HEK293T (cell line): ENCODE data around the gene TCF12.
"Not testable (repeated sequence)": the region's sequence is repeated elsewhere in the genome, so short reads cannot be mapped to it uniquely, and the experiment has no call there.

ENCODE experiments used
- CTCF ChIA-PET: fragments of 350-600 bp; formaldehyde crosslinking; extraction: SDS; loops from one replicate; lab custom pipeline; 2021; ENCODE audit warnings: antibody characterized with exemption, inconsistent platforms; lab: Yijun Ruan, JAX
- POLR2A ChIA-PET: fragments of 350-600 bp; formaldehyde crosslinking; extraction: SDS; loops from one replicate; lab custom pipeline; 2020; ENCODE audit warnings: antibody characterized with exemption, inconsistent platforms; lab: Yijun Ruan, JAX
- DNase-seq: peaks from one replicate; pipeline ENCODE4 v3.0.0; 2012; ENCODE audit warnings: mixed read lengths; ENCODE audit errors: extremely low spot score
- ARNT ChIP-seq: fragments of 450-650 bp; IDR thresholded peaks from 2 replicates; pipeline ENCODE4 v1.6.1; 2017; ENCODE audit warnings: mild to moderate bottlenecking
- BHLHE40 ChIP-seq: fragments of 450-650 bp; IDR thresholded peaks from 2 replicates; pipeline ENCODE4 v1.6.1; 2016; ENCODE audit warnings: mild to moderate bottlenecking, moderate library complexity, borderline replicate concordance
- CTBP1 ChIP-seq: fragments of 450-650 bp; IDR thresholded peaks from 2 replicates; pipeline ENCODE4 v1.6.1; 2016; ENCODE audit warnings: borderline replicate concordance
- ELF4 ChIP-seq: fragments of 450-650 bp; IDR thresholded peaks from 2 replicates; pipeline ENCODE4 v1.6.1; 2017; ENCODE audit warnings: antibody characterized with exemption
- FOXA1 ChIP-seq: fragments of 450-650 bp; IDR thresholded peaks from 2 replicates; pipeline ENCODE4 v1.6.1; 2016; ENCODE audit warnings: mild to moderate bottlenecking
- FOXK2 ChIP-seq: fragments of 450-650 bp; IDR thresholded peaks from 2 replicates; pipeline ENCODE4 v1.6.1; 2016; ENCODE audit warnings: mild to moderate bottlenecking
- FOXM1 ChIP-seq: fragments of 450-650 bp; IDR thresholded peaks from 2 replicates; pipeline ENCODE4 v1.6.1; 2017; ENCODE audit warnings: mild to moderate bottlenecking, borderline replicate concordance
- HDGF ChIP-seq: fragments of 450-650 bp; IDR thresholded peaks from 2 replicates; pipeline ENCODE4 v1.6.1; 2017; ENCODE audit warnings: antibody characterized with exemption, borderline replicate concordance
- L3MBTL2 ChIP-seq: fragments of 450-650 bp; conservative IDR thresholded peaks from 2 replicates; pipeline ENCODE4 v1.6.1; 2016; ENCODE audit warnings: mild to moderate bottlenecking
- LEF1 ChIP-seq: fragments of 450-650 bp; IDR thresholded peaks from 2 replicates; pipeline ENCODE4 v1.6.1; 2017; ENCODE audit warnings: mild to moderate bottlenecking, borderline replicate concordance
- NFRKB ChIP-seq: fragments of 450-650 bp; IDR thresholded peaks from 2 replicates; pipeline ENCODE4 v1.6.1; 2016; ENCODE audit warnings: mild to moderate bottlenecking, moderate library complexity
- PKNOX1 ChIP-seq: fragments of 450-650 bp; IDR thresholded peaks from 2 replicates; pipeline ENCODE4 v1.6.1; 2016
- SP1 ChIP-seq: fragments of 450-650 bp; IDR thresholded peaks from 2 replicates; pipeline ENCODE4 v1.6.1; 2017
- SUZ12 ChIP-seq: fragments of 450-650 bp; IDR thresholded peaks from 2 replicates; pipeline ENCODE4 v1.6.1; 2016; ENCODE audit warnings: mild to moderate bottlenecking
- TARDBP ChIP-seq: fragments of 450-650 bp; IDR thresholded peaks from 2 replicates; pipeline ENCODE4 v1.6.1; 2016
- ZNF384 ChIP-seq: fragments of 450-650 bp; IDR thresholded peaks from 2 replicates; pipeline ENCODE4 v1.6.1; 2016

Gene TCF12

DNA sequence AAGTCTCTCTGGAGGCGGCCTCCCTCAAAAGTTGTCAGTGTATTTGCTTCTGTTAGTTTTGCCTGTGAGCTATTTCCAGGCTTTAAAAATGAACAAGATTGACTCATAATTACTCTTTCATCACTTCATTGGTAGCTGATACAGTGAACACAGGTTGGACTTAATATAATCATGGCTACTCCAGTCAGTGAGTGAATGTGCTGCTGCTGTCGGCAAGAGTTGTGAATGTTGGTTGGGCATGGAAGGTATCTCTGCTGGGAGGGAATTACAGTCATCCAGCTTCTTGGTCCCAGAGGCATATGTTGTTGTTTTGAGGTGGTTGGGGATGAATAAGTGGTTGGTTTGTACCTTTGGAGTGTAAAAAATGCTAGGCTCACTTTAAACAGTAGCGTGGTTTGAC lies 11.5 kb downstream of the TCF12 start:
- DNase-seq = no peak
- TF ChIP-seq CTBP1 = no peak
- no peak for TF ChIP-seq FOXM1
- TF ChIP-seq HDGF = no peak
- no peak for TF ChIP-seq ARNT
- no peak for TF ChIP-seq NFRKB
- TF ChIP-seq TARDBP = no peak
- TF ChIP-seq ZNF384 = no peak
- no peak for TF ChIP-seq BHLHE40
- no peak for TF ChIP-seq ELF4
- no peak for TF ChIP-seq SP1
- no peak for TF ChIP-seq FOXA1
- no peak for TF ChIP-seq LEF1
- POLR2A ChIA-PET = interaction anchor here (1.1 kb wide), 2 partner anchors 10 to 12 kb away, joined by 3 to 4 read pairs; no protein-coding TSS in a partner anchor
- CTCF ChIA-PET = no interaction called here

GRCh38 chr15:56930669-56931313 lies 12.3 kb downstream of the TCF12 start:
- ChIA-PET POLR2A (interaction anchor here (1.1 kb wide), 1 partner anchor 11 kb away, joined by 4 read pairs; no protein-coding TSS in a partner anchor), CTCF (no interaction called here)
- no peak for DNase-seq
- no peak for TF ChIP-seq FOXA1
- TF ChIP-seq PKNOX1 = no peak
- no peak for TF ChIP-seq ARNT
- TF ChIP-seq FOXM1 = no peak

DNA sequence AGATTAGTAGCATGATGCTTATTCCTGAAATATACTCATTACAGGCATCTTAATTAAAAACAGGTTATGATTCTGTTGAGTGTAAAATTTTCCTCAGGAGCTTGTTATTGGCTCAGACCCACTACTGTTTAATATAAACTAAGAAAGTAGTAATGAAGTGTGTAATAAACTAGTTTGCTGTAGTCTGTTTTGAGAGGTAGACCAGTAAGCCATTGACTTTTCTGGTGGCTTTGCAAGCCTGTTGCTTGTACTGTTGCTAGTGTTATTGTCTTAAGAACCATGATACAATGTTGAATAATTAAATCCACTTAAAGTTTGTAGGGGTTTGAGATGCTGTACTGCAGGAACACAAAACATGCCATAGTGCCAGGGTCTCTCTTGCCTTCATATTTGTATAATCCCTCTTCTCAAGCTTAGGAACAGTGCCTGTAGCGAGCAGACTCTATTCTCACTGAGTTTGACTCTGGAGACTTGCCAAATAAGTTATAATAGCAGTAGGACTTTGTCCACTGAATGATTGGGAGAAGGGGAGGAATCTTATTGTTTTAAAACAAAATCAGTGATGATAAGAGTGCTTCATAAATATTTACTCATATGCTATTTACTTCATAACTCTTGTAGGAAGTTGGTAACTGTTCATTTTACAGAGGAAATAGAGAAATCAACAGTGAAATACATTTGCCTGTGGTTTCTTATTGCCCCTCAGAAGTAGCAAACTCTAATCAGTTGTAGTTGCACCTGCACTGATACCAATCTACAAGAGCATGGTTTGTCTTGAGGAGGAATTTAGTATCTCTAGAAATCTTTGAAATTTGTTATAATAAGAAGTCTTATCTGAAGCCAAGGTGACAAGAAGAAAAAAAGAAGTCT lies 13.4 kb downstream of the TCF12 start:
- TF ChIP-seq FOXK2 (no peak), LEF1 (no peak), L3MBTL2 (no peak), SP1 (no peak), TARDBP (no peak), SUZ12 (no peak), HDGF (no peak), FOXM1 (no peak), CTBP1 (no peak), ARNT (no peak), ELF4 (no peak), BHLHE40 (no peak), ZNF384 (no peak), PKNOX1 (no peak), NFRKB (no peak), FOXA1 (no peak)
- CTCF ChIA-PET = no interaction called here
- DNase-seq = no peak
- POLR2A ChIA-PET = no interaction called here

- CTCF ChIA-PET, POLR2A ChIA-PET, DNase-seq: not testable (repeated sequence)
Measured at GRCh38 chr15:56932509-56932868, 14.0 kb downstream of the TCF12 start.

GRCh38 chr15:56933410-56933809 lies 15.0 kb downstream of the TCF12 start:
- POLR2A ChIA-PET = no interaction called here
- DNase-seq = no peak
- no peak for TF ChIP-seq ZNF384
- CTCF ChIA-PET = no interaction called here

GRCh38 chr15:56933811-56934210 lies 15.4 kb downstream of the TCF12 start:
- ChIA-PET POLR2A (no interaction called here), CTCF (no interaction called here)
- TF ChIP-seq ARNT = no peak
- no peak for TF ChIP-seq L3MBTL2
- TF ChIP-seq FOXA1 = no peak
- no peak for TF ChIP-seq CTBP1
- TF ChIP-seq ELF4 = no peak
- TF ChIP-seq BHLHE40 = no peak
- TF ChIP-seq TARDBP = no peak
- TF ChIP-seq FOXK2 = no peak
- TF ChIP-seq SP1 = no peak
- no peak for TF ChIP-seq FOXM1
- no peak for TF ChIP-seq ZNF384
- TF ChIP-seq PKNOX1 = no peak
- no peak for DNase-seq

DNA sequence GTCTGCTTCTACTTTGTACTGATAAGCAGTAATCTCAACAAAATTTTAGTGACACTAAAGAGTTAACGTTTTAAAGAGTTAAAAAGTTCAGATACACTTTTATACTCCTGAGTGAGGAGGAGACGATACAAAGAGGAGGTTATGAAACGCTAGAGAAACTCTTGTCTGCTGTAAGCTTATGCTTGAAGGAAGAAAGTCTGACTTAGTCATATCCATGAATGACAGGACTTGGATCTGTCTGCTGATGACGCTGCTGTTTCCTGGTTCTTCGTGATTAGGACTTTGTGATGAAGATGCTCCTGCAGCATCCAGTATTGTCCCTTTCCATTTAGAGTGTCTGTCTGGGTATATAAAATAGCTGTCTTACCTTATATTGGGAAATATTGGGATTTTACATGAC lies 15.8 kb downstream of the TCF12 start:
- DNase-seq = no peak
- TF ChIP-seq FOXA1 (no peak), PKNOX1 (no peak)
- ChIA-PET POLR2A (interaction anchor here (1.0 kb wide), 1 partner anchor 16 kb away, joined by 3 read pairs; the partner anchor contains the start of gene TCF12), CTCF (no interaction called here)
